HG02840 (cell line): ENCODE measurements around the gene HFM1.
"Not testable (repeated sequence)": the region's sequence is repeated elsewhere in the genome, so short reads cannot be mapped to it uniquely, and the experiment has no call there.

Experiments
- ATAC-seq: cut with Tn5 transposase; IDR thresholded peaks from one replicate; pipeline ENCODE4 v1.9.1; 2021; ENCODE audit warnings: mild to moderate bottlenecking, moderate library complexity, moderate number of reproducible peaks; ENCODE audit not compliant: unreplicated experiment, low FRiP score

The HFM1 gene

GRCh38 chr1:91381844-91382243 is 22.8 kb downstream of the HFM1 start:
- ATAC-seq = no peak

DNA sequence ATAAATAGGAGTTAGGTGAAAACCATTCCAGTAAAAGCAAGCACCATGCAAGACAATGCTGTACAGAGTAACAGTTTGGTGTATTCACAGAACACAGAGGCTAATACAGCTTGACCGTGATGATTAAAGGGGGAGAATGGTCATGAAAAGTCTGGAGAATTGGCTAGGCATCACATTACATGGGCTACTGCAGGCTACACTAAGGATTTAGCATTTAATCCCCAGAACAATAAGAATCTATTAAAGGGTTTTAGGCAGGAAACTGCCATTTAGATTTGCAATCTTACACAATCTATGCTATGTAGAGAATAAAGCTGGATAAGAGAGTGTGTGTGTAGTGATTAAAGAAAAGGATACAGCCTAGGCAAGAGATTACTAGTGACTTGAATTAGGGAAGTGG is 30.6 kb downstream of the HFM1 start:
- ATAC-seq = no peak

- not testable (repeated sequence) for ATAC-seq
Measured at GRCh38 chr1:91372230-91372629, 32.4 kb downstream of the HFM1 start.

- ATAC-seq = no peak
Measured at GRCh38 chr1:91349524-91349923, 55.1 kb downstream of the HFM1 start.

- no peak for ATAC-seq
Measured at GRCh38 chr1:91346824-91347223, 57.8 kb downstream of the HFM1 start.

DNA sequence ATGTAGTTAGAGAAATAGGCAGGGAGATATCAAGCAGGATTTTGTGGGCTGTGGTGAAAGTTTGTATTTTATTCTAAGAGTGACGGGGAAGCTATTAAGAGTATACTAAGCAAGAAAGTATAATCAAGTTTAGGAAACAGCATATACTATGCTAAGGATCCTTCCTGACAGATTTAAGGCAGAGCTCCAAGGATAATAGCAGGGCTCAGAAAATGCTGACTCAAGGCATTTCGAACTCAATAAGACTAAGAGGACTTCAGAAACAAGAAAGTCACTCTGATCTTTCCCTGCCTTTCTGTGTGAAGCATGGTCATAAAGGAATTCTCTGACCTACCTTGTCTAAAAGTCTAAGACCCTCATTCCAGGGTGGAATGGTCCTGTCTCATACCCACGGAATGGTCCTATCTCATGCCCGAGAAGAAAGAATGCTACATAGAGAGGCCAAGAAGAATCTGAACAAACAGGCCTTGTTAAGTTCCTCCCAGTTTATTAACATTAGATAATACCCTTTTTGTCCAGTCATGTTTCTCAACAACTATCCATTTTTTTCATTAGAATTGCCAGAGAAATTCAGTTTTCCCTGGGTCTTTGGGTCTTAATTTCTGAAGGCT is 59.1 kb downstream of the HFM1 start:
- no peak for ATAC-seq

DNA sequence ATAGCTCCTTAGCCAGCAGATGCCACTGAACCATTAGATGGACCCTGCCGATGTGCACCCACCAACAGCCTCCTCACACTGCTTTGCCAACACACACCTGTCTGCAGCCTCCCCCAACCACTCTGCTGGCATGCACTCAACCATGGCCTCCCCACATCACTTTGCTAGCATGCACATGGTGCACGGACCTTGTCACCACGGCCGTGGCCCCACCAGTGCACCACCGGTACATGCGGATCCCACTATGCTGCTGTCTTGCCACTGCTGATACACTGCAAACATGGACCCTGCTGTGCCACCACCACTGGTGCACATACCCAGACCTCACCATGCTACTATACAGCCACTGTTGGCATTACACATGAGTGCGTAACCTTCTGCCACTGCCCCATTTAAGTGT is 66.1 kb downstream of the HFM1 start:
- no peak for ATAC-seq

DNA sequence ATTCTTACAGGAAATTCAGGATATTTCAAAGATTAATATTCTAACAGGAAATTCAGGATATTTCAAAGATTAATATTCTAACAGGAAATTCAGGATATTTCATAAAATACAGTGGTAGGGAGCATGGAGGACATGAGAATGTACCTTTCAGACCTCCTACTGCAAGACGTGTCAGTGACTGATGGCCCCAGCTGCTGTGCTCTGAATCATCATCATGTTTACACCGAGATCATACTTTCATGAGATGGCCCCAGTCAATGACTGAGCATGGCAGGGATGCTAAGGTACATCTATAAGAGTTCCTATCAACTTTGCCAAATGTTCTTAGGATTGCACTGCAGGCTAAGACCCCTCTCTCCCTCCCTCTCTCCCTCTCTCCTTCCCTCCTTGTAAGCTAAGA is 69.0 kb downstream of the HFM1 start:
- ATAC-seq = no peak

DNA sequence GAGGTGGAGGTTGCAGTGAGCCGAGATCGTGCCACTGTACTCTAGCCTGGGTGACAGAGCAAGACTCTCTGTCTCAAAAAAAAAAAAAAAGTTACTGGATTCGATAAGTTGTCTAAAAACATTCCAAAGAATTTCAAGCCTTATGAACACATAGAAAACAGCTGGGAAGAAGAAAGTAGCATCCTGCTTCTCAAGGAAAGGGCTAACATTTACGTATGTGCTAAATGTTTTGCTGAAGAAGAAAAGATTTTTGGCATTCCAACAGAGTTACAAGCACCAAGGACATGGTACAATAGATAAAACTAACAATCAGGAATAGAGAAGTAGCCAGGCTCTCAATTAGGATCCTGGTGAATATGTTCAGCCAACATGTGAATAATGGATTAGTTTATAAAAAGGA is 69.8 kb downstream of the HFM1 start:
- ATAC-seq = no peak

GRCh38 chr1:91325456-91325855 is 79.2 kb downstream of the HFM1 start:
- no peak for ATAC-seq

GRCh38 chr1:91314643-91315042 is 90.0 kb downstream of the HFM1 start:
- ATAC-seq = no peak

DNA sequence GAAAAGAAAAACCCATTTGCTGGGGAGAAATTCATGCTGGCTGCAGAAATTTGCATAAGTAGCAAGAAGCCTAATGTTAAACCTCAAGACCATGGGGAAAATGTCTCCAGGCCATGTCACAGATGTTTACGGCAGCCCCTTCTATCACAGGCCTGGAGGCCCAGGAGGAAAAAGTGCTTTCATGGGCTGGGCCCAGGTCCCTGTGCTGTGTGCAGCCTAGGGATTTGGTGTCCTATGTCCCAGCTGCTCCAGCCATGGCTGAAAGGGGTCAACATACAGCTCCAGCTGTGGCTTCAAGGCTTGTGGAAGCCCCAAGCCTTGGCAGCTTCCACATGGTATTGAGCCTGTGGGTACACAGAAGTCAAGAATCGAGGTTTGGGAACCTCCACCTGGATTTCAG is 93.0 kb downstream of the HFM1 start:
- no peak for ATAC-seq

- no peak for ATAC-seq
Measured at GRCh38 chr1:91308544-91308943, 96.1 kb downstream of the HFM1 start.

DNA sequence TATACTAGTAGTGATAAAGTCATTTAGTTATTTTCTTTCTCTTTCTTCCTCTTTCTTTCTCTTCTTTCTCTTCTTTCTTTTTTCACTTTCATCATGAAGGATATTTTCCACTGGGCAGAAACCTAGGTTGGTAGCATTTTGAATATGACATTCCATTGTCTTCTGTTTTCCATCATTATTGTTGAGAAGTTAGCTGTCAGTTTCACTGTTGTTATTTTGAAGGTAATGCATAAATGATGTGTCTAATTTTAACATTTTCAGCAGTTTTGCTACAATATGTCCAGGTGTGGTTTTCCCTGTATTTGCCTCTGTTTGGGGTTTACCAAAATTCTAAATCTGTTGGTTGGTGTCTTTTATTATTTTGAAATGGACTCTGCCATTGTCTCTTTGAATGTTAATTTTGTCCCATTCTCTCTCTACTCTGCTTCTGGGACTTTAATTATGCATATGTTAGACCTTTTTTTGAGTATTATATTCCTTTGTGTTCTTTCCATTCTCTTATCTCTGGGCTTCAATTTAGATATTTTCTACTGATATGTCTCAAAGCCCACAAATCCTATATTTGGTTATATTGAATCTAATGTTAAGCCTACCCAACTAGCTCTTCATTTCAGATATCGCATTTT is 96.7 kb downstream of the HFM1 start:
- ATAC-seq = no peak

DNA sequence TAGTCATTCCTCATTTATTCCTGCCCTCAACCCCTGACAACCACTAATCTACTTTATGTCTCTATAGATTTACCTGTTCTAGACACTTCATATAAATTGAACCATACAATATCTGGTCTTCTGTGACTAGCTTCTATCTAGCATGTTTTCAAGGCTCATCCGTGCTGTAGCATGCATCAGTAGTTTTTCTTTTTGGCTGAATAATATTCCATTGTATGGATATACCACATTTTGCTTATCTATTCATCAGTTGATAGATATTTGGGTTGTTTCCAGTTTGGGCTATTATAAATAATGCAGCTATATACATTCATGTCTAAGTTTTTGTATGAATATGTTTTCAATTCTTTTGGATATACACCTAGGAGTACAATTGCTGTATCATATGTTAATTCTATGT is 101.5 kb downstream of the HFM1 start:
- no peak for ATAC-seq

- ATAC-seq = not testable (repeated sequence)
Measured at GRCh38 chr1:91288843-91289553, 115.6 kb downstream of the HFM1 start.

DNA sequence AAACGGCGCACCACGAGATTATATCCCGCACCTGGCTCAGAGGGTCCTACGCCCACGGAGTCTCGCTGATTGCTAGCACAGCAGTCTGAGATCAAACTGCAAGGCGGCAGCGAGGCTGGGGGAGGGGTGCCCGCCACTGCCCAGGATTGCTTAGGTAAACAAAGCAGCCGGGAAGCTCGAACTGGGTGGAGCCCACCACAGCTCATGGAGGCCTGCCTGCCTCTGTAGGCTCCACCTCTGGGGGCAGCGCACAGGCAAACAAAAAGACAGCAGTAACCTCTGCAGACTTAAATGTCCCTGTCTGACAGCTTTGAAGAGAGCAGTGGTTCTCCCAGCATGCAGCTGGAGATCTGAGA is 117.7 kb downstream of the HFM1 start:
- ATAC-seq = not testable (repeated sequence)

DNA sequence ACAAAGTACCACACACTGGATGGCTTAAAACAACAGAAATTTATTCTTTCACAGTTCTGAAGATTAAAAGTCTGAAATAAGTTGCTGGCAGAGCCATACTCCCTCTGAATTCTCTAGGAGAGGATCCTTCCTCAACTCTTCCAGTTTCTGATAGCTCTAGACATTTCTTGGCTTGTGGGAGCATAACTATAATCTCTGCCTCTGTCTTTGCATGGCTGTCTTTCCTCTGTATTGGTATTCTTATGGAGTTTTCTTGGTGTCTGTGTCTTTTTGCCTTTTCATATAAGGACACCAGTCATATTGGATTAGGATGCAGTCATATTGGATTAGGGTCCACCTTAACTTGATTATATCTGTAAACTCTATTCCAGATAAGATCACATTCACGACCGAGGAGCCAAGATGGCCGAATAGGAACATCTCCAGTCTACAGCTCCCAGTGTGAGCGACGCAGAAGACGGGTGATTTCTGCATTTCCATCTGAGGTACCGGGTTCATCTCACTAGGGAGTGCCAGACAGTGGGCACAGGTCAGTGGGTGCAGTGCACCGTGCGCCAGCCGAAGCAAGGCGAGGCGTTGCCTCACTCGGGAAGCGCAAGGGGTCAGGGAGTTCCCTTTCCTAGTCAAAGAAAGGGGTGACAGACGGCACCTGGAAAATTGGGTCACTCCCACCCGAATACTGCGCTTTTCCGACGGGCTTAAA is 118.2 kb downstream of the HFM1 start:
- ATAC-seq = not testable (repeated sequence)

DNA sequence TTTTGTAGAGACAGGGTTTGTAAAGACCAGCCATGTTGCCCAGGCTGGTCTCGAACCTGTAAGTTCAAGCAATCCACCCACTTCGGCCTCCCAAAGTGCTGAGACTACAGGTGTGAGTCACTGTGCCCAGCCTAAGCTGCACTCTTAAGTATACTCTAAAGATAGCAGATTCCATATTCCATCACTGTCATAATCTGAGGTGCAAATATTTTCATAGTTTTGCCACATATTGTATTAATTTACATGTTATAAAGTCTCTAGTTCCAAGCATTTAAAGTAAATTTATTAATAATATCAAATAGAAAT is 121.3 kb downstream of the HFM1 start:
- ATAC-seq = no peak

DNA sequence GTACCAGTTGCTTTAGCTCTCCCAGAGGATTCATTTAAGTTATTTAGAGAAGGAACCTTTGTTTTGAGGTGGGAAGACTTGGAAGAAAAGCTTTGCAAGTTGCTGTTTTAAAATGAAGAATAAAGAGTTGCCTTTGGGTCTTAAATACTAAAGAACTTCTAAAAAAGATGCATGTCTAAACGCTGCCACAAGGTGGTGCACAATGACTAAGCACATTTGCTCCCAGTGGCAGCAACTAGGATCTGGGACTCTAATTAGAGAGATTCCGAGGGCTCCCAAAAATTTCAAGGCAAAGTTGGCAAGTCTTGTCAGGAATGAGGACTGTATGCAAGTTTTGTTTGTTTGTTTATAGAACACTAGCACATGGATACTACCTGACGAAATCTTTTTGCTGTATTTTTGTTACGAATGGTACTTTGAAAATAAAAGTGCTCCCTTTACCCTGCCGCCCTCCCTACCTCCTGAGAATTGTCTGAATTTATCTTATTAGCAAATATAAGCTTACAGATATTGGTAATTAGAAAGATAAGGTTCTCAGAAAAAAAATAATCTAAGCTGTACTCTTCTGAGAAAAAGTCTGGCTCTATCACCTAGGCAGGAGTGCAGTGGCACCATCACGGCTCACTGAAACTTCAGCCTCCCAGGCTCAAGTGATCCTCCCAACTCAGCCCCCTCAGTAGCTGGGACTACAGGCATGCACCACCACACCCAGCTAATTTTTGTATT is 121.8 kb downstream of the HFM1 start:
- ATAC-seq = no peak

DNA sequence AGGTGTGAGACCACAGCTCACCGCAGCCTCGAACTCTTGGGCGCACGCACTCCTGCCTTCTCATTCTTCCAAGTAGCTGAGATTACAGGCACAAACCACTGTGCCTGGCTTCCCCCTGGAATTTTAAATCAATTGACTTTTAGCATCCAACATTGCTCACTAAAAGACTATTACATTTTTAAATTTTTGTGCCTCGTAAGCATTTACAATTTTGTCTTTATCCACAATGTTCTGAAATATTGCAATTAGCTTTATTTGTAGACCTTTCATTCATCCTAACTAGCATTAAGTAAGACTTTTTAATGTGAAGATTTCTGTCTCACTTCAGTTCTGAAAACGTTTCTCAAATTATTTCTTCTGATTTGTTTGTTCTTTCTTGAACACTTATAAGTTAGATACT is 122.9 kb downstream of the HFM1 start:
- ATAC-seq = no peak
